ENCODE measurements around the gene CPAMD8. TPM values are rescaled to one million over a fixed set of nuclear protein-coding genes. Genes with fewer than 3 reads are reported as not detected.

Gene CPAMD8
- total RNA-seq, 2 donors from 2014 or later, result 5.5 to 21.4 TPM

GRCh38 chr19:17041976-17042375, 15.4 kb upstream of the CPAMD8 start:
- no peak for TF ChIP-seq CTCF (IDR thresholded peaks at IDR 0.05)
- DNase-seq (ENCODE audit: low spot score), result no peak
- Histone ChIP-seq H3K27me3 (no peaks in the 10 kb centered on the region), H3K4me1 (no peaks in the 10 kb centered on the region), H3K9me3 (no peaks in the 10 kb centered on the region), H3K36me3 (no peaks in the 10 kb centered on the region), H3K27ac (peak overlapping the region; percentile 15 to 31), H3K4me3 (no peak overlapping the region)

GRCh38 chr19:17037966-17038500, 11.4 kb upstream of the CPAMD8 start:
- H3K36me3 ChIP-seq, result no peaks in the 10 kb centered on the region
- no peak for DNase-seq (ENCODE audit: low spot score)
- TF ChIP-seq CTCF (IDR thresholded peaks at IDR 0.05), result no peak

GRCh38 chr19:17037184-17037583, 10.6 kb upstream of the CPAMD8 start:
- H3K36me3 ChIP-seq, result no peaks in the 10 kb centered on the region
- no peak for TF ChIP-seq CTCF (IDR thresholded peaks at IDR 0.05)
- no peak overlapping the region for H3K27ac ChIP-seq
- H3K4me3 ChIP-seq, result no peak overlapping the region
- no peaks in the 10 kb centered on the region for H3K27me3 ChIP-seq
- no peaks in the 10 kb centered on the region for H3K9me3 ChIP-seq
- DNase-seq (ENCODE audit: low spot score), result no peak
- peaks cover 0 to 3% of the 10 kb centered on the region in 2 donors for H3K4me1 ChIP-seq

More at GRCh38 chr19:17037966-17038500, 11.4 kb upstream of the CPAMD8 start:
- no peak overlapping the region for H3K4me3 ChIP-seq
- no peak overlapping the region for H3K27ac ChIP-seq
- no peaks in the 10 kb centered on the region for H3K27me3 ChIP-seq
- no peaks in the 10 kb centered on the region for H3K9me3 ChIP-seq
- peaks cover 0 to 3% of the 10 kb centered on the region in 2 donors for H3K4me1 ChIP-seq

- no peak overlapping the region for H3K4me3 ChIP-seq
- no peaks in the 10 kb centered on the region for H3K27me3 ChIP-seq
- H3K9me3 ChIP-seq, result no peaks in the 10 kb centered on the region
- TF ChIP-seq CTCF (IDR thresholded peaks at IDR 0.05), result no peak
- H3K4me1 ChIP-seq, result peaks cover 0 to 3% of the 10 kb centered on the region in 2 donors
- H3K27ac ChIP-seq, result no peak overlapping the region
- no peaks in the 10 kb centered on the region for H3K36me3 ChIP-seq
- no peak for DNase-seq (ENCODE audit: low spot score)
These were observed 10.0 kb upstream of the CPAMD8 start for GRCh38 chr19:17036640-17037039.

- TF ChIP-seq CTCF (IDR thresholded peaks at IDR 0.05), result no peak
- no peak overlapping the region for H3K27ac ChIP-seq
- no peaks in the 10 kb centered on the region for H3K36me3 ChIP-seq
- no peaks in the 10 kb centered on the region for H3K9me3 ChIP-seq
- DNase-seq (ENCODE audit: low spot score), result peak; percentile 60
- H3K27me3 ChIP-seq, result no peaks in the 10 kb centered on the region
- H3K4me1 ChIP-seq, result peaks cover 0 to 3% of the 10 kb centered on the region in 2 donors
- no peak overlapping the region for H3K4me3 ChIP-seq
These were observed 9.3 kb upstream of the CPAMD8 start for GRCh38 chr19:17035842-17036424.

- no peak for DNase-seq (ENCODE audit: low spot score)
- no peak overlapping the region for H3K4me3 ChIP-seq
- H3K27ac ChIP-seq, result no peak overlapping the region
- H3K27me3 ChIP-seq, result no peaks in the 10 kb centered on the region
- no peaks in the 10 kb centered on the region for H3K9me3 ChIP-seq
- no peak for TF ChIP-seq CTCF (IDR thresholded peaks at IDR 0.05)
- no peaks in the 10 kb centered on the region for H3K36me3 ChIP-seq
- peaks cover 0 to 3% of the 10 kb centered on the region in 2 donors for H3K4me1 ChIP-seq
These were observed 5.1 kb upstream of the CPAMD8 start for GRCh38 chr19:17031741-17032140.

Data from right atrium auricular region (tissue), 2 donors.